ENCODE results near the gene SECISBP2L. TPM values are rescaled to one million over a fixed set of nuclear protein-coding genes. Genes with fewer than 3 reads are reported as not detected.

The SECISBP2L gene
- total and polyA plus RNA-seq, 2 of the 4 experiments (the other 2 are of a cell fraction): 13.1 to 34.1 TPM

DNA sequence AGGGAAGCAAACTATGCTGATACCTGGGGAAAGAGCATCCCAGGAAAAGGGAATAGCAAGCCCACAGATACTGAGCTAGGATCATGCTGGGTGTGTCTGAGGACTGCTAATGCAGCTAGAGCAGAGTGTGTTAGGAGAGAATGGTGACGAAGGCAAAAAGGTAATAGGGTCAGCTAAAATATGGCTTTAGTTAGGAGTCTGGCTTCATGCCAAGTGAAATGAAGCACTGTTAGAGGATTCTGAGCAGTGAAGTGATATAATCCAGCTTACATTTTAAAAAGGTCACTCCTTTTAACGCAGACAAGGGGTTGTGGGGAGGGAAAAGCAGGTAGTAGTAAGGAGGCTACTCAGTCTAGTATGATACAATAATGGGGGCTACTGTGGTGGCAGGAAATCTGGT, 30.4 kb downstream of the SECISBP2L start:
- BruUV-seq (replicated peaks): no TSS peak
- no CpG with 5 or more reads among the region's 2 CpGs for WGBS, 2 experiments (ENCODE audit: extremely low coverage in 2 of 2, insufficient read length in 1 of 2)

More for the DNA sequence above, 30.4 kb downstream of the SECISBP2L start:
- Histone ChIP-seq H2BK15ac (ENCODE audit: low read depth, low read length) (no peak overlapping the region), H3K18ac (ENCODE audit: low read depth, low read length) (no peak overlapping the region), H3K9me3 (ENCODE audit: control insufficient read depth, insufficient read depth, low read length) (no peaks in the 10 kb centered on the region), H3K27ac (ENCODE audit: insufficient read depth, low read length) (no peak overlapping the region; the same call in 1 of the 2 replicates), H3K4me2 (ENCODE audit: low read depth, low read length) (no peak overlapping the region), H2BK20ac (ENCODE audit: low read depth, low read length) (no peak overlapping the region), H3K36me3 (ENCODE audit: control insufficient read depth, insufficient read depth, low read length) (peaks cover 22% of the 10 kb centered on the region), H3K9me1 (ENCODE audit: insufficient read depth, low read length) (peaks cover 2% of the 10 kb centered on the region), H3K56ac (ENCODE audit: extremely low read depth, insufficient read depth, low read length) (no peak overlapping the region), H3K4me1 (ENCODE audit: control insufficient read depth, insufficient read depth, low read length) (no peaks in the 10 kb centered on the region), H3K79me1 (ENCODE audit: low read depth in 1 of 2, low read length in 2 of 2) (peaks cover 29% of the 10 kb centered on the region in 2 experiments), H3K9ac (ENCODE audit: low read depth, low read length) (no peak overlapping the region), H2BK5ac (ENCODE audit: low read depth, low read length, poor library complexity, severe bottlenecking) (no peak overlapping the region), H3K4ac (ENCODE audit: low read depth, low read length) (no peak overlapping the region), H4K8ac (ENCODE audit: low read depth in 2 of 2, low read length in 2 of 2) (0 out of 4 replicates have a peak overlapping the region, but pooled peaks of 1 of the 2 experiments have one; percentile 25), H2AK5ac (ENCODE audit: low read depth, low read length) (0 out of 2 replicates have a peak overlapping the region, but pooled peaks have one; percentile 56), H4K5ac (ENCODE audit: low read depth, low read length) (peak overlapping the region; percentile 39; the same call in 1 of the 2 replicates), H4K91ac (ENCODE audit: insufficient read depth, low read depth, low read length) (no peak overlapping the region), H3K27me3 (ENCODE audit: control insufficient read depth, insufficient read depth, low read length) (no peaks in the 10 kb centered on the region), H2AFZ (replicated peaks; ENCODE audit: low read length, poor library complexity) (no peak overlapping the region), H3K4me3 (ENCODE audit: insufficient read depth, low read depth, low read length) (no peak overlapping the region), H3K23ac (ENCODE audit: low read depth, low read length) (no peak overlapping the region), H4K20me1 (ENCODE audit: insufficient read depth, low read length) (no peaks in the 10 kb centered on the region), H2AK9ac (replicated peaks; ENCODE audit: low read depth, low read length, poor library complexity) (no peak overlapping the region), H3K14ac (replicated peaks; ENCODE audit: low read depth, low read length) (no peak overlapping the region), H2BK120ac (ENCODE audit: low read depth, low read length) (no peak overlapping the region)
- POLR2A ChIA-PET (ENCODE audit: unreplicated experiment): no interaction called here
- in situ Hi-C loops (cut with MboI; ENCODE audit: low sequenced_read_pairs): no loop called here
- CTCF ChIA-PET: no interaction called here
- intact Hi-C loops (cut with micrococcal nuclease): no loop called here
- dilution Hi-C loops (cut with HindIII; ENCODE audit: low sequenced_read_pairs, unreplicated experiment): no loop called here
- TF ChIP-seq RFX5 (IDR thresholded peaks at IDR 0.05; ENCODE audit: low read depth, low read length) (no peak), BHLHE40 (IDR thresholded peaks at IDR 0.05; ENCODE audit: low read depth, low read length) (no peak), RAD21 (IDR thresholded peaks at IDR 0.05; ENCODE audit: low read length) (no peak), MXI1 (IDR thresholded peaks at IDR 0.05; ENCODE audit: borderline replicate concordance, low read depth, low read length) (no peak)
- DNase-seq (no peak), ATAC-seq (ENCODE audit: low read depth) (no peak)
